GM19463 (cell line): ENCODE data around the gene DUSP28.
"Not testable (repeated sequence)": the region's sequence is repeated elsewhere in the genome, so short reads cannot be mapped to it uniquely, and the experiment has no call there.

ENCODE experiments used
- ATAC-seq: cut with Tn5 transposase; IDR thresholded peaks from one replicate; pipeline ENCODE4 v1.9.1; 2021; ENCODE audit warnings: mild to moderate bottlenecking, moderate library complexity; ENCODE audit not compliant: unreplicated experiment

DUSP28 gene

DNA sequence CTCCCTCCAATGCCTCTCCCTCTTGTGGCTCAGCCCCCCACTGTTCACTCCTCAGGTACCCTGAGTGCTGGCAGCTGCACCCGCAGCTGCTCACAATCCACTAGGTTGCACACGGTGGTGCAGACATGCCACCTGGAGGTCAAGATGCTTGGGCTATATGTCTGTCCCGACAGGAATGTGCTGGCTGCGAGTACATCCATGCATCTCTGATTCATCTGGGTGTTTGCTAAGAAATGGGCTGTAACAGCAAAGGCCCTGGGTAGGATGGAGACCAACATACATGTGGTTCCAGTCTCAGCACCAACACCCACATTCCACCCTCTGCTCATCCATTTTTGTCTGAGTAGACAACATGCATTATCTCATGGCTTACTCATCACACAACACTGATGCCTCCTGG, 33.6 kb upstream of the DUSP28 start:
- no peak for ATAC-seq

GRCh38 chr2:240527153-240527750, 32.9 kb upstream of the DUSP28 start:
- ATAC-seq, result no peak

DNA sequence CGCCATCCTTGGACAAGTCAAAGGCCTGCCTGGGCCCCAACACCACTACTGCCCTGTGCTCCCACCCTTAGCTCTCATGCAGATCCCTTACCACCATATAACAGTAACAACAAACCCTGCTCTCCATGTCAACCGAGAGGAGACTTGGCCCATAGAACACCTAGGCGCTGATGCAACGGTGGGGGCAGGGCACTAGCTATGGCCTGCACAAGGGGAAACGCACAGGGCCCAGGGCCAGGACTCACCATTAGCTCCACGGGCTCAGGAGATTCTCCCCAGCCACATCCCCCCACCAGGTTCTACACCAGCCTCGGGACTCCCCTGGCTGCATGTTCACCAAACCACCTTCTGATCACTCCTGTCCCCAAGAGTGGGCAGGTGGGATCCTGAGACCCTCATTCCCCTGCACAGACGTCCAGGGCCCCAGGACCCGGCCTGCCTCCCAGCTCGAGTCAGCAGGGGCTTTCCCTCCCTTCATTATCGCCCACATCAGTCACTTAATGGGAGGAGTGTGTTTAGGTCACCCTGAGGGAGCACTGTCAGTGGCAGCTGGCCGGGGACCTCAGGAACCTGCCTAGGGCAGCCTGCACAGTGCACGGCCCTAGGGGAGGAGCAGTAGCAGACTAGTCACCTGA, 31.6 kb upstream of the DUSP28 start:
- ATAC-seq, result no peak

DNA sequence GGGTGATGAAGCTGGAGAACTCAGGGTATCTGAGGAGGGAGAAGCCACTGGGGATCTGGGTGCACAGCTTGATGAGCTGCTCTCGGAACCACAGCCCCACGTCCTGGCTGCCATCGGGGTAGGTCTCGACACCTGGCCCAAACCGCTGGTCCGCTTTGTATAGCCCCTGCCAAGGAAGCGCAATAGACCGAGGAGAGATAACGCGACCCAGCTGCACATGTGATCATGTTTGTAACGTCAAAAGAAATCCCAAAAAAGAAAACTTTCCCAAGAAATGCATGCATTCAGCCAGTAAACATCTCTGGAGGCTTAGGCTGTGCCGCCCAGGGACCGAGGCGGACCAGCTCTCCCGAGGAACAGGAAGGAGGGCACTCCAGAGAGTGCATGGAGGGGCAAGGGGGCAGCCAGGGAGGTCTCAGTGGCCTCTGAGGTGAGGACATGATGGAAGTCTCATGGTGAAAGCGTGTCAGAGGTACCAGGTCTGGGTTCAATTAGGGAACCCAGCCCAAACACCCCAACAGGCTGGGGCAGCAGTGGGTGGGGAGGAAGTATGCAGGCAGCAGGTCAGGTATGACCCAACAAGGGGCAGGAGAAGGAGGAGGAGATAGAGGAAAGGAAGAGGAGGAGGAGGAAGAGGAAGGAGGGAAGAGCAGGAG, 30.7 kb upstream of the DUSP28 start:
- ATAC-seq, result no peak

DNA sequence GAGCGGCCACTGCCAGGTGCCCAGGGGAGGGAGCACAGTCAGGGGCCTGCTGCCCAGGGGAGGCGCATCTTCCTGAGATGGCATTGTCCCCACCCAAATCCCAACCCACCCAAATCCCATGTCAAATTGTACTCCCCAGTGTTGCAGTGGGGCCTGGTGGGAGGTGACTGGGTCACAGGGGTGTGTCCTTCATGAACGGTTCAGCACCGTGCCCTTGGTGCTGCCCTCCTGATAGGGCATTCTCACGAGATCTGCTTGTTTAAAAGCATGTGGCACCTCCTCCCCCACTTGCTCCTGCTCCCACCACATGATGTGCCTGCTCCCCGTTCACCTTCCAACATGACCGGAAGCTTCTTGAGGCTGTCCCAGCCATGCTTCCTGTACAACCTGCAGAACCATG, 30.0 kb upstream of the DUSP28 start:
- no peak for ATAC-seq

DNA sequence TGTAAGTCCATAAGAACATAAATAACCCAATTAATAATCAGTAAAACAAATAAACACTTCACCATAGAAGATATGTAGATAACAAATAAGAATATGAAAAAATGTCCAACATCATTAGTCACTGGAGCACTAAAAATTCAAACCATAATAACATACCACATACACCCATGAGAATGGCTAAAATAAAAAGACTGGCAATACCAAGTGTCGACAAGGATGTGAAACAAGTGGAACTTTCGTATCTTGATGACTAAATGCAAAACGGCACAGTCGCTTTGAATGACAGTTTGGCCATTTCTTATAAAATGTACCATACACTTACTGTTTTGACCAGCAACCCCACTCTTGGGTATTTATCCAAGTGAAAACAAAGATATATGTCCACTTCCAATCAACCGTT, 29.1 kb upstream of the DUSP28 start:
- no peak for ATAC-seq

DNA sequence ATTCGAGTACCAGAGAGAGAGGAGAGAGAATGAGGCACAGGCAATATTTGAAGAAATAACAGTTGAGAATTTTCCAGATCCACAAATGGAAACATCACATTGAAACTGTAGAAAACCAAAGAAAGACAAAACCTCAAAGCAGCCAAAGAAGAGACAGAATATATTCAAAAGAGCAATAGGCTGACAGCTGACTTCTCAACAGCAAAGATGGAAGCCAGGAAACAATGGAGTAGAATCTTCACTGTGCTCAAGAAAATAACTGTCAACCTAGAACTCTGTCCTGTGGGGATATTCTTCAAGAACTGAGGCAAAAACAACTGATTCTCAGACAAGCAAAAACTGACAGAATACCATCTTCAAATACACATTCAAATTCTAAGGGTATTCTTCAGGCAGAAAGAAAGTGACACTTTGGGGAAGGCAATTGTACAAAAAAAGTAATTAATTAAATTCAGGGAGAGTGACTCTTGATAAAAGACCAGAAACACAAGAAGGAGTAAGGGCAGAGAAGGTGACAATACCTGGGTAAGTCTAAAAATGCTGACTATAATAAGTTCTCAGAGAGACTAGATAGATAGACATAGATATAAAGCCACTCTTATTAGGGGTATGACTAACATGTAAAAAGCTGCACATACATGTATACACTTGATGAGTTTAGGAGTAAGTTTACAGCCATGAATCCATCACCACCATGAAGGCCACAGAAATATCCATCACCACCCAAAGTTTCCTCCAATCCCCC, 28.0 kb upstream of the DUSP28 start:
- ATAC-seq, result no peak

- no peak for ATAC-seq
Observed at GRCh38 chr2:240538031-240538780, 22.0 kb upstream of the DUSP28 start.

GRCh38 chr2:240539101-240539500, 21.1 kb upstream of the DUSP28 start:
- not testable (repeated sequence) for ATAC-seq

- ATAC-seq, result no peak
Observed at GRCh38 chr2:240539906-240540305, 20.3 kb upstream of the DUSP28 start.

GRCh38 chr2:240551288-240551687, 8.9 kb upstream of the DUSP28 start:
- no peak for ATAC-seq

- ATAC-seq, result no peak
Observed at GRCh38 chr2:240551811-240552210, 8.3 kb upstream of the DUSP28 start.

DNA sequence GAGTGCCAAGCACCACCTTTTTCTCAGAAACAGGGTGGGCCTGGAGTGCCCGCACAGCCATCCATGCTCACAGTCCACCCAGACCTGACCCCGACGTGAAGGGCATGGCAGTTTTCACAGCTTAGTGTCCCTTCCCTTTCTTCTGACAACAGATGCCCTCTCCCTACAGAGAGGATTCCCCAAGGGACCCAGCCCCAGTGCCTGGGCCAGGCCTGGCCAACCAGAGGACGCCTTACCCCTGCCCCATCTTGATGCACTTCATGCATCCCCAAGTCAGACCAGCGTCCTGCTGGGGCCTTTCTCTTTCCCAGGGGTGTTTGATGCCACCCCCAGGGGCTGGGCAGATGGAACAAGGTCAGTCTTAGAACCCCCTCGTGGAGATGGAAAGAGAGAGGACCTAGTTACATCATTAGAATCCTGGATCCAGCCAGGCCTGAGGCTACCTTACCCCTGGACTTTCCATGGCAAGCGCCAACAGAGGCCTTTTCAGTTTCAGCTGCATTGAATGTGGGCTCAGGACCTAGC, 6.1 kb upstream of the DUSP28 start:
- ATAC-seq, result no peak

GRCh38 chr2:240554767-240555493, 5.2 kb upstream of the DUSP28 start:
- no peak for ATAC-seq

DNA sequence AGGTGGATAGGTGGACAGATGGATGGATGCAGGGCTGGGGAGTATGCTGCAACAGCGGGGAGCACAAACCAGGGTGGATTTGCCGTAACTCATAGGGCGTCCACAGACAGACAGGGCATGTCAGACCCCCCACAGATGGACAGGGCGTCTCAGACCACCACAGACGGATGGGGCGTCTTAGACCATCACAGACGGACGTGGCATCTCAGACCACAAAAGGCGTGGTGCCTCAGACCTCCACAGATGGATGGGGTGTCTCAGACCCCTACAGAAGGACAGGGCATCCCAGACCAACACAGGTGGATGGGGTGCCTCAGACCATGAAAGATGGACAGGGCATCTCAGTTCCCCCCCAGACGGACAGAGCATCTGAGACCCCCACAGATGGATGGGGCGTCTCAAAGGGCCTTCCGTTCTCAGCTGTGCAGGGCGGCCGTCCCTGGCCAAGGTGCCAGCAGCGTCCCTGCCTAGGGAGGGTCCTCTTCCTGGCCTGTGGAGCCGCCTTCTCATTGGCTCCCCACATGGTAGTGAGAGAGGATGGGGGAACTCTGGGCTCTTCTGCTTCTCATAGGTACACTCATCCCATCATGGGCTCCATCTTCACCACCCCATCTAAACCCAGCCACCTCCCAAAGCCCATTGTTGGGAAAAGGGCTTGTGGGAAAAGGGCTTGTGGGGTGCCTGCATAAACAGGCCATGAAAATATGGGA, 4.5 kb upstream of the DUSP28 start:
- no peak for ATAC-seq

- ATAC-seq, result no peak
Observed at GRCh38 chr2:240556553-240557100, 3.5 kb upstream of the DUSP28 start.

DNA sequence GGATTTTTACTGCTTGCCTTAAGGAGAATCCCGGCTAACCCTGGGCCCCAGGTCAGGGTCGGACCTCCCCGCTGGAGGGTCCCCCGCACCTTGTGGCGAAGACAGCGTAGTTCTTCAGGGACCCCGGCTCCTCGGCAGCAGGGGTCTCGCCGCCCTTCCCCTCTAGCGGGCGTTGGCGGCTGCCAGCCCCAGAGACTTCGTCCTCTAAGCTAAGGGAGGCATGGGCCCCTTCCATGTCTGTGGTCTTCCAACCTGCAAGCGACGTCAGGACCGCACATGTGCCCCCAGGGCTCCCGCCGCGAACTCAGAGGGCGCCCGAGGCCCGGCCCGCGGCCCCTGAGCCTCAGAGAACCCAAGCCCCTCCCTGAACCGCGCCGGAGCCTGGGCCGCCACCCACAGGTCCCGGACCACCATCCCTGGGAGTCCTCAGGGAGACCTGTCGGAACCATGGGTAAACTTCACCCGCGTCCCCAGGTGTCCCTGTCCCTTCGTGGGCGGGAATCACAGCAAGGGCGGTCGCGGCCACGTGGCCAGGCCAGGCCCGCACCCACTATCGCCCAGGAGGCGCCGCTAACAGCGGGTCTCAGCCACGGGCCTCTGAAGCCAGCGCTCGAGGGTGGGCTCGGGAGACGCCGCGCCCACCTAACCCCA, 2.9 kb upstream of the DUSP28 start:
- no peak for ATAC-seq

DNA sequence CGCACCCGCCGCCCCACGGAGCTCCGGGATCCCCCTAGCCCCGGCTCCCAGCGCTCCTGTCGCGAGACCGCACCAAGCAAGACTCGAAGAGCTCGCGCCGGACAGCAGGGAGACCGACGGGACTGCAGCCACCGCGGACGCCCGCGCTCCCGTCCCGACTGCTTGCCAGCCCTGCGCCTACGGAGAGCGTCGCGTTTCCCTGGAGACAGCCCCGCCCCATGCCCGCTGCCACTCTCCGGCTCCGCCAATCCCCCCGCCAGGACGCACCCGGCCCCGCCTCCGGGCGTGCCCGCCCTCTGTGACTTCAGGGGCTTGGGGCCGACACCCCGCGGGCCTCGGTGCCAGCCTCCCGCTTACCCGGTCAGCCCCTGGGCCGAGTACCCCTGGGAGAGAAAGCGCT, 2.3 kb upstream of the DUSP28 start, which contains the start of gene ANKMY1:
Gene ANKMY1 (minus strand): TSS at position 181 of the 400 bp plus-strand sequence. CDS start 653 bp downstream, outside the sequence.
- ATAC-seq, result no peak
